Esophagus muscularis mucosa (tissue), 3 donors: ENCODE results near the gene ARL8B.

Source experiments
- CTCF ChIP-seq, 3 experiments: fragments of 200-600 bp in 2 of 3; fragments of 450-650 bp in 1 of 3; sonication (generic) in 2 of 3; IDR thresholded peaks; one replicate each; pipeline ENCODE4 v1.5.1; 2017 to 2019; ENCODE audit warnings: antibody characterized with exemption in 3 of 3, mild to moderate bottlenecking in 2 of 3, moderate library complexity in 1 of 3
- POLR2AphosphoS5 ChIP-seq, 2 donors: sonication (generic); formaldehyde crosslinking; IDR thresholded peaks; one replicate each; pipeline ENCODE4 v1.6.1; 2017; ENCODE audit warnings: antibody characterized with exemption in 2 of 2

- TF ChIP-seq CTCF (IDR thresholded peaks at IDR 0.05) (no peak), POLR2AphosphoS5 (IDR thresholded peaks at IDR 0.05) (no peak)
These were observed 16.3 kb downstream of the ARL8B start for GRCh38 chr3:5138214-5138981.
